NCI-H446 treated with DMSO at 0.1 percent for 48 hours (cell line): ENCODE measurements around the gene ADPRHL1.
"Not testable (repeated sequence)": the region's sequence is repeated elsewhere in the genome, so short reads cannot be mapped to it uniquely, and the experiment has no call there.

Experiments
- DNase-seq: peaks from one replicate; lab custom pipeline; 2025; lab: John Stamatoyannopoulos, UW

ADPRHL1 gene

GRCh38 chr13:113369881-113370280, 83.4 kb downstream of the ADPRHL1 start:
- DNase-seq, result no peak

- no peak for DNase-seq
Observed at GRCh38 chr13:113369189-113369588, 84.1 kb downstream of the ADPRHL1 start.

- not testable (repeated sequence) for DNase-seq
Observed at GRCh38 chr13:113368353-113368752, 84.9 kb downstream of the ADPRHL1 start.

GRCh38 chr13:113367771-113368170, 85.5 kb downstream of the ADPRHL1 start:
- no peak for DNase-seq

GRCh38 chr13:113367020-113367560, 86.2 kb downstream of the ADPRHL1 start:
- no peak for DNase-seq

- DNase-seq, result no peak
Observed at GRCh38 chr13:113365971-113366588, 87.2 kb downstream of the ADPRHL1 start.

- no peak for DNase-seq
Observed at GRCh38 chr13:113365583-113365970, 87.7 kb downstream of the ADPRHL1 start.

GRCh38 chr13:113364901-113365582, 88.2 kb downstream of the ADPRHL1 start:
- DNase-seq, result no peak

GRCh38 chr13:113364311-113364889, 88.9 kb downstream of the ADPRHL1 start:
- DNase-seq, result no peak

- no peak for DNase-seq
Observed at GRCh38 chr13:113361406-113361805, 91.9 kb downstream of the ADPRHL1 start.

- no peak for DNase-seq
Observed at GRCh38 chr13:113360446-113360845, 92.8 kb downstream of the ADPRHL1 start.

GRCh38 chr13:113359571-113359970, 93.7 kb downstream of the ADPRHL1 start:
- DNase-seq, result no peak

GRCh38 chr13:113358653-113359190, 94.6 kb downstream of the ADPRHL1 start:
- DNase-seq, result no peak

GRCh38 chr13:113357529-113357928, 95.8 kb downstream of the ADPRHL1 start:
- no peak for DNase-seq

- DNase-seq, result no peak
Observed at GRCh38 chr13:113356596-113356995, 96.7 kb downstream of the ADPRHL1 start.

GRCh38 chr13:113355621-113356020, 97.7 kb downstream of the ADPRHL1 start:
- no peak for DNase-seq

- DNase-seq, result no peak
Observed at GRCh38 chr13:113354831-113355610, 98.3 kb downstream of the ADPRHL1 start.

- DNase-seq, result no peak
Observed at GRCh38 chr13:113353254-113353653, 100.0 kb downstream of the ADPRHL1 start.

- DNase-seq, result no peak
Observed at GRCh38 chr13:113351514-113352026, 101.7 kb downstream of the ADPRHL1 start.

GRCh38 chr13:113350938-113351335, 102.4 kb downstream of the ADPRHL1 start:
- no peak for DNase-seq

- no peak for DNase-seq
Observed at GRCh38 chr13:113350065-113350937, 103.0 kb downstream of the ADPRHL1 start.
